NCI-H510A treated with DMSO at 0.1 percent for 48 hours (cell line): Measurements from ENCODE around the gene ZNF304.
A peak's percentile ranks its signal among the peaks of the same experiment; 100 is the strongest.

Source experiments
- DNase-seq: peaks from one replicate; lab custom pipeline; 2025; lab: John Stamatoyannopoulos, UW

Gene ZNF304

DNA sequence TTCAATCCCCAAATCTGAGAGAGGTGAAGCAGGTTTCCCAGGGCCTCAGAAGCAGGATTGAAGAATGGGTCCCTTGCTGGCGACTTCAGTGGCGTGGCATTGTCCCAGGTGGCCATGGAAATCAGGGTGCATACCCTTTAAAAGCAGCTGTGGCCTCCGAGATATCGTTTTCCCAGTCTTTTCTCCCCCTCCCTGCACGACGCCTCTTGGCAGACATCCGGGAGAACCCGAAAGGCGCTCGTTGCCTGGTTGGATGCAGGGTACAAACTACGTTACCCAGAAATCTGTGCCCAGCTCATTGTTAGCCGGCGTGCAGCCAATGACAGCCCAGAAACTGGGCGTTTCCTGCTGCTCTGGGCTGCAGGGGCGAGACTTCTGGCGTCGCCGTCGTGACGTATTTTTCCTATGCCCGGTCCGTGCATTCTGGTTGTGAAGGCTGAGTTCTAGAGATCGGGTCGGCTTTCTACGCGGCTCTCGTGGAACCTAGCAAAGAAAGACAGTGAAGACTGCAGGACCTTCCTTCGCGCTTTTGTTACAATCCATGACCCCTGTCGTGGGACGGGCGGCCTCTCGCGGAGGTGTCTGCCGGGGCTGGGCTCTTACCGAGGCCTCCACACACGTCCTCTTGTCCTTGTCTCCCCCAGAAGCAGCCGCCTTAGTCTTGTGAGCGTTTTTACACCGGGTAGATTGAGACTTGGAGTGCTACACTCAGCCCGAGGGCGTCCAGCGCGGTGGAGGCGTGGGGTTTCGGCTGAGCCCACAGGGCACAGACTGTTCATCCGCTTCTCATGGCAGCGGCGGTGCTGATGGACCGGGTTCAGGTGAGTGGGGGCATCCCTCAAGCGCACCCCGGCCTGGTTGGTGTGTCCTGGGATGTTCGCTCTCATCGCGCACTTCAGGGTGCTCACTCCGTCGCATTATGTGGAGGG lies at the start of gene ZNF304:
TSS of gene ZNF304 (plus strand) at position 395 of the 929 bp plus-strand sequence. CDS start at position 789, 394 bp downstream.
- DNase-seq = peak; percentile 87

DNA sequence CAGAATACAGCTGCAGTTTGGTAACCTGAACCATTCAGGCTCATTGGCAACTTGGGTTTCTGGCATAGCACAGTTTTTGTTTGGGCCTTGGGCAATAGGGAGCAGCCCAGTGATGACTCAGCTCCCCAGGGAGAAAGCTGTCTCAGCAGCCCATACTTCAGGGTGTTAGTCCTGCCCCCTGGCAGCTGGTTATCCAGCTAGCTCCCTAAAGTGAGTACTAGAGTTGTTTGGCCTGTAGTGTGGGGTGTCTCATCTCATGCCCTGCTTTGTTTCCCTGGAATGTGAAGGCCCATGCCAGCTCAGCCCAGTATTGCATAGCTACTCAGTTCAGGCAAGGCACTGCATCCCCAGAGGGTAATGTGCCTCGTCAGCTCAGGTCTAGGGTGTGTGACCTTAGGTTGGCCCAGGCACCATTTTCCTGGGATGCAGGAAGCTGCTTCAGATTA lies 49.0 kb upstream of the ZNF304 start:
- no peak for DNase-seq

DNA sequence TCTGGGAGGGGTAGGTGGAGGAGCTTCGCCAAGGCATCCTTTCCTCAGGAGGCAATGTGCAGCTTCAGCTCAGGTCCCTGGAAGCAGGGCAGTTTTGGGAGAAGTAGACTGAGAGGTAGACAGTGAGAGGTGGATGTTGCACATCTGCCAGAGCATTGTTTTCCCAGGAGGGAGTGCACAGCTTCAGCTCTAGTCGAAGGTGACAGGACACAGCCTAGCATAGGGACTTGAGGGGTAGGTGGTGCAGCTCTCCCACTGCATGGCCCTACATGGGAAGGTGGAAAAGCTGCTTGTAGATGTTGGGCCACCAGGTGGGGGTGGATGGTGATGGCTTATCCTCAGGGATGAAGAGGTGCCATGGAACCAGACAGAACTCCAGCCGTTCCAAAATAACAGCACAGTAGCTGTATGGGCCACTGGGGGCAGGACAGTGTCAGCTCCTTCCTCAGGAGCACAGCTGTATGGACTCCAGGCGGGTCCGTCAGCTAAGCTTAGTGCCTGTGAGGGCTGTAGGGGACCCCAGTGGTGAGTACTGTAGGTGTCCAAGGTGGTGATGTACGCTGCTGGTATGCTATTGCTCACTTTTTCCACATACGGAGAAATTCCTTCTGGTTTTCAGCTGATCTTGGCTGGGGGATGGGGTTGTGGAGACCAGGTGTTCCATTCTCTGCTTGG lies 48.2 kb upstream of the ZNF304 start:
- no peak for DNase-seq

DNA sequence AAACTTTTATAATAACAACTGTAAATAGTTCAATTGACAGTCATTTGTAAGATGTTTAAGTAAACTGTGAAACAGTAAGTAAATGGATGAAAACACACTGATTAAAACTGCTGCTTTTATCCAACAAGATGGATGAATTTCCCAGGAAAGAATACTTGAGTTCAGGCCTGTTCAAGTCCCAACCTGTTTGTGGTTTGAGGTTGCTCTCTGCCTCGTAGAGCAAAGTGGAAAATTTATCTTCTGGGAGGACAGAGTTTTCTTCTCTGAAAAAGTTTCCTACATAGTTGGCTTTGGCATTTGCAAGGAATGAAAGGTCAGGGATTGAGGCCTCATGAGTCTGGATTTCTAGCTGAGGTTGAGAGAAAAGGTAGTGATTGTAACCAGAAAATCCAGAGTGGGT lies 46.0 kb upstream of the ZNF304 start:
- DNase-seq = no peak

DNA sequence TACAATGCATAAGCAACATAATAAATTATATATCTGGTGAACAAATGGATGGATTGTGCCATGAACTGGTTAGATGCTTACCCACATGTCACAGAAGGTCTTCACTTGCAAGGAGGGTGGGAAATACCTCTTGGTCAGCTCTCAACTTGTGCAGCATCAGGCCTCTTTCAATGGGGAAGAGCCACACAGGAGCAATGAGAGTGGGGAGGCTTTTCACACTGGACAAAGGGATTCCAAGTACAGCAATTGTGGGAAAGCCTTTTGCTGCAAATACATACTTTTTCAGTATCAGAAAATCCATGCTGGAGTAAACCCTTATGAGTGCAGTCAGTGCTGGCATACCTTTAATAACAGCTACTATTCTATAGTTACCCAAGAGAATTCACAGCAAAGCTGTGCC lies 42.6 kb upstream of the ZNF304 start:
- DNase-seq = no peak

DNA sequence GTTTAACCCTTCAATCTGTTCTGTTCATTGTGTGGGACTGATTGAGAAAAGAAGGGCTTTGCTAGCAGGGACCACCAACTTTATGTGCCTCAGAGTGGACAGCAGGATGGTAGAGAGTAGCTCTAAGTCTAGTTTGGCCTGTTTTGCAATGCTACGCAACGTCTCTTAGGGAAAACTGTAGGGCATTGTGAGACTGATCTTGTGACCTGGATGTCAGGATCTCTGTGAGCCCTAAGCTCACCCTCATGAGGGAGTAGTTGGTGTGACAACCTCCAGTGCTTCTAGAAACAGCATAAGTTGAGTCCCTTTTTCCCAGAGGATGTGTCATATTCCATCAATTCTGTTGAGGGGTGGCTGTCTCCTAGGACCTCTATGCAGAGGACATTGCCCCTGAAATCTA lies 40.3 kb upstream of the ZNF304 start:
- no peak for DNase-seq

DNA sequence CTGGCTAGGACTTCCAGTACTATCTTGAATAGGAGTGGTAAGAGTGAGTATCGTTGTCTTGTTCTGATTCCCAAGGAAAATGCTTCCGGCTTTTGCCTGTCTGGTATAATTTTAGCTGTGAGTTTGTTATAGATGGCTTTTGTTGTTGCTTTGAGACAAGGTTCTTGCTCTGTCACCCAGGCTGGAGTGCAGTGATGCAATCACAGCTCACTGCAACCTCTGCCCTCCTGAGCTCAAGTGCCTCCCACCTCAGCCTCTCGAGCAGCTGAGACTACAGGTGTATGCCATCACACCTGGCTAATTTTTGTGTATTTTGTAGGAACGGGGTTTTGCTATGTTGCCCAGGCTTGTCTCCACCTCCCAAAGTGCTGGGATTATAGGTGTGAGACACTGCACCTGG lies 36.9 kb upstream of the ZNF304 start:
- DNase-seq = no peak

DNA sequence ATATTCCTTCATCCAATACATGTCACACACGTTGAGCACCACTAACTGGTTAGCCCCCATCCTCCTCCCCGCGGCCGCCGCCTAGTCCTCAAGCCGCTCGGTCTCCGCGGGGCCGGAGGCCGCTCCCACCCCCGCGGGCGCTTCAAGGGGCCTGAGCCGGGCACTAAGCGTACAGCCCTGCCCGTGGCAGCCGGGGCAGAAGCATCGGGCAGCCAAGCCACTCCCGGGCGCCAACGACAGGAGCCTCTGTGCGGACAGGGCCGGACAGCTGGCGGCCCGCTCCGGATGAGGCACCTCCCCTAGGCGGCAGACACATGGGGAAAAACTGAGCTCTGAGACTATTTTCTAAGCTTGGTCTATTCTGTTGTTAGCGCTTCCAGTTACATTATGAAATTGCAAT lies 33.6 kb upstream of the ZNF304 start:
- no peak for DNase-seq

DNA sequence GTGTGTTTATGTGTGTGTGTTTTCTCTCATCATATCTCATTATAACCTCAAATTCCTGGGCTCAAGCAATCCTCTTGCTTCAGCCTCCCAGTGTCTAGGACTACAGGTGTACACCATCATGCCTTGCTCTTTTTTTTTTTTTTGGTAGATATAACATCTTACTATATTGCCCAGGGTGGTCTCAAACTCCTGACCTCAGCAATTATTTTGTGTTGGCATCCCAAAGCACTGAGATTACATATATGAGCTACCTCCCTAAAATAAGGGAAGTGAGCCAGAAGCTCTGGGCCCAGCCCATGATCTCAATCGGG lies 31.2 kb upstream of the ZNF304 start:
- no peak for DNase-seq

DNA sequence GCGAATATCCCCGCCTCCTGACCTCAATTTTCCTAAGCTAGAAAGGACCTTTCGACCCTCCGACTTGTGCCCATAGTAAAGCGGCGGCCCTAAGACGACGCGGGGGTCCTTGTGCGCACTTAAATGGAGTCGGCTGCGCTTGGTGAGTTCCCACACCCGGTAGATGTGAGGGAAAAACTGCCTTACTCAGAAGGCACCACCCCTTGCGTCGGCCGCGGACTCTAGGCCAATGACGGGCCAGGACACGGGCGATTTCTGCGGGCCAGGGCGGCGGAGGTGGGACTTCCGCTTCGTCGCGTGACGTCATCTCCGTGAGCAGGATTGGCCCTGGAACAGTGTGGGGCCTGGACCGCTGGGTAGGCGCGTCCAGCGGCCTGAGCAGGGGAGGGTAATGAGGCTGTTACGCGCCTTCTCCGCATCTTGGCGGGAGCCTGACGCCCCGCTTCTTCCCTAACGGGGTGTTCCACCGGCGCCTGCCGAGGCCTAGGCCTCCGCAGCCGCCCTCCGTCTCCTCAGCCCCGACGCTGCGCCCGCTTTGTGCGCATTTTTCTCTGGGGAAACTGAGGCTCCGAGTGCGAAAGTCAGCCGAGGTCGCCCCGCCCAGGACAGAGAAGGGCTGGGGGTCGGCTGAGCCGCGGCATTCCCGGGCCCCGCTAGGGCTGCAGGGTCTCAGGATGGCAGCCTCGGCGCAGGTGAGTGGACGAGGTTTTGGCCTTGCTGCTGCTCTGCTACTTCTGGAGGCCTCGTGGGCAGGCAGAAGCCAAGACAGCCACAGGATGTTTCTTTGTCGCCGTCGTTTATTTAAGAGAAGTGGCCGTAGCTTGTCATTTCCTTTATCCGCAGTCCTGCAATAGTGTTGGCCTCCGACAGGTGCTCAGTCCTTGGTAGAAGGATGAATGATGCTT lies 30.6 kb upstream of the ZNF304 start, which contains the start of gene ZNF543:
TSS of gene ZNF543 (plus strand) at position 293 of the 905 bp plus-strand sequence. CDS start at position 675, 382 bp downstream.
- peak; percentile 86 for DNase-seq

DNA sequence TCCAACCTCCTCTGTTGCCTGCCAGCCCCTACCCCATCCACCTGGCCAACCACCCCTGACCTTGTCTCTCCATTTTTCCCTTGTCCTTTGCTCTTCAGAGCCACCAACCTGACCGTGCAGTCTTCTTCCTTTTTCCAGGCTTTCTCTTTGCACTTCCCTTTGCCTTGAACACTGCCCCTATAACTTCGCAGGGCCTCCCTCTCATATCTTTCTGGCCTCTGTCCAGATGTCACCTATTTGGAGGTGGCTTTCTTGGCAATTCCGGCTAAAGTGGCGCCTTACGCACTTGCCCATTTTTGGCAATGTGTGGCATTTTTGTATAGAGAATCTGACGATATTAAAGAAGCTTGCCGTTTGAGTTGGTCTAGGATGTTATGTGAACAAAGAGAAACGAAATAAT lies 30.0 kb upstream of the ZNF304 start:
- DNase-seq = no peak

DNA sequence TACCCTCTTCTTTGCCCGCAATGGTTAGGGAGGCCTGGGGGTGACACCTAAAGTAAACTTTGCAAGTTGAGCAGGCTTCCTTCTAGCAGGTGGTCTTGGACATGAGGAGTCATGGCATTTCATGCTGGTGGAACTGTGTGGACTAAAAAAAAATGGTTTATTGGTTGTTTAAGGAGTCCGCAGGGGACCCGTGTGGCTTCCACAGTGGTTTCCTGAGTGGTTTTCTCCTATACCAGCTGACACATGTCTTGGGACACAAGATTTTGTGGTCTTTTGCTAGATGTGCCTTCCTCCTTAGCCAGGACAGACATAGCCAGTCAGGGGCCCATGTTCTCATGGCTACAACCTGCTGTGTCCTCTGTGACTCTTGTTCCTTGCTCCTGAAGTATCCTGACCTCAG lies 29.3 kb upstream of the ZNF304 start:
- no peak for DNase-seq

DNA sequence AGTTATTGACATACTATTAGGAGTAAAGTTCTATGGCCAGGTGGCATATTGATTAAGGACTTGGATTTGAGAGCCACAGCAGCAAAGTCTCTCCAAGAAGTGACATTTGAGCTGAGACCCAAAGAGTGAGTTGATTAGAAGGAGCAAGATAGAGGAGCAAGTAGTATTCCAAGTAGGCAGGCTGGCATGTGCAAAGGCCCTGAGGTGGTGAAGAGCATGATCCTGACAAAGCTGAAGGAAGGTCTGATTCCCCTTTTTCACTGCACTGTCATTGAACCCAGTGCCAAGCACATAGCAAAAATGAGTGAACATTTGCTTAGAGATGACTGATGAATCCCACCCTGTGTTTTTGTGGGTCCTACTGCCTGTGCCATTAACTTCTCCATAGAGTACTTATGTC lies 26.1 kb upstream of the ZNF304 start:
- DNase-seq = no peak

DNA sequence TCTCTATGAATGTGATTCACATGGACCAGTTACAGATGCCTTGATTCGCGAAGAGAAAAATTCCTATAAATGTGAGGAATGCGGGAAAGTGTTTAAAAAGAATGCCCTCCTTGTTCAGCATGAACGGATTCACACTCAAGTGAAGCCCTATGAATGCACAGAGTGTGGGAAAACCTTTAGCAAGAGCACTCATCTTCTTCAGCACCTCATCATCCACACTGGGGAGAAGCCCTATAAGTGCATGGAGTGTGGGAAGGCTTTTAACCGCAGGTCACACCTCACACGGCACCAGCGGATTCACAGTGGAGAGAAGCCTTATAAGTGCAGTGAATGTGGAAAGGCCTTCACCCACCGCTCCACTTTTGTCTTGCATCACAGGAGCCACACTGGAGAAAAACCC lies 23.1 kb upstream of the ZNF304 start:
- DNase-seq = no peak

DNA sequence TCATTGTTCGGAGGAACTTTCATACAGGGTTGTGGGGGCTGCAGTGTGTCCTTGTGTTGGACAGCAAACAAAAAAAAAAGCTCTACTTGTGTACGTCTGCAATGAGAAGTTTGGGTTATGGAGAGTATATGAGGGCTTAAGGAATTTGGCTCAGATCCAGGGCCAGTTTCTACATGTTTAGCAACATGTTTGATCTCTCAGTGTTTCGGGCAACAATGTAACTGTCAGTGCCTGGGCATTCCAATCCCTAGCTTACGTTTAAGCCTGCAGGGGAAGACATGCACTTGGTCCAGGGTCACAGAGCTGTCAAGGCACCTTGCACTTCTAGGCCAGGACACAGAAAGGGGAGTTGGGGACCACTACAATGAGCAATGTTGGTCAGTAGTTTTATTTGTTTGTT lies 16.9 kb upstream of the ZNF304 start:
- DNase-seq = no peak

DNA sequence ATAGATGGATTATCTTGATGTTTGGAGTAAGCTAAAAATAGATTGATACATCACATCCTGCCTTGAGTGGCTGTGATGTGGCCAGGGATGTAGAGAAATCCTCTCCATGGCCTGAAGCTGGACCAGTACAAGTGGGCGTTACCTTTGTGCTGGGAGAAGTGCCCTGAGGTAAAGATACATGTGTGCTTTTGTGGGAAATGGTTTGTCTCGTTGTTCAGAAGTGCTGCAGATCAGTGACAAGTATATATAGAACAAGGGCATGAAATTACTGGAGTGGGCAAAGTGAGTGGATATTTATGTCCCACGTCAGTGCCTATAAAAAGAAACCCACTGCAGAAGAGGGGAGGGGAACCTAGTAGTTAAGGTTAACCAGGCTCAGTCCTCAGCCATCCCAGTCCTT lies 12.2 kb upstream of the ZNF304 start:
- DNase-seq = no peak

DNA sequence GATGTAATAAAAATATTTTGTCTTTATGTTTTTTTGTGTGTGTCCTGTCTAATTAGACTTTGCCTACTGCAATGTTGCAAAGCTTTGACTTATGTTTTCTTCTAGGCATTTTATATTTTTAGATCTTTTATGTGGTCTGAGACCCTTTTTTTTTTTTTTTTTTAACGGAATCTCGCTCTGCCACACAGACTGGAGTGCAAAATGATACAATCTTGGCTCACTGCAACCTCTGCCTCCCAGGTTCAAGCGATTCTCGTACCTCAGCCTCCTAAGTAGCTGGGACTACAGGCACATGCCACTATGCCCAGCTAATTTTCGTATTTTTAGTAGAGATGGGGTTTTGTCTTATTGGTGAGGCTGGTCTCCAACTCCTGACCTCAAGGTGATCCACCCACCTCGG lies 8.5 kb upstream of the ZNF304 start:
- no peak for DNase-seq

DNA sequence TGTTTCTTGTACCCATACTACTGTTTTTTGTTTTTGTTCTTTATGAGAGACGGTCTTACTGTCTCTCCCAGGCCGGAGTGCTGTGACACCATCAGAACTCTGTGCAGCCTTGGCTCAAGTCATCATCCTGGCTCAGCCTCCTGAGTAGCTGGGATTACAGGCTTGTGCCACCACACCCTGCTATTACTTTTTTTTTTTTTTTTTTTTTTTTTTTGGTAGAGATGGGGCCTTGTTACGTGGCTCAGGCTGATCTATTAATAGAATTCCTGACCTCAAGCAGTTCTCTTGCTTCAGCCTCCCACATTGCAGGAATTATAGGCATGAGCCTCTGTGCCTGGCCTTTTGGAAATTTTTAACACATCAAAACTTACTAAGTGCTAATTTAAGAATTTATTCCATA lies 2.9 kb upstream of the ZNF304 start:
- DNase-seq = no peak

DNA sequence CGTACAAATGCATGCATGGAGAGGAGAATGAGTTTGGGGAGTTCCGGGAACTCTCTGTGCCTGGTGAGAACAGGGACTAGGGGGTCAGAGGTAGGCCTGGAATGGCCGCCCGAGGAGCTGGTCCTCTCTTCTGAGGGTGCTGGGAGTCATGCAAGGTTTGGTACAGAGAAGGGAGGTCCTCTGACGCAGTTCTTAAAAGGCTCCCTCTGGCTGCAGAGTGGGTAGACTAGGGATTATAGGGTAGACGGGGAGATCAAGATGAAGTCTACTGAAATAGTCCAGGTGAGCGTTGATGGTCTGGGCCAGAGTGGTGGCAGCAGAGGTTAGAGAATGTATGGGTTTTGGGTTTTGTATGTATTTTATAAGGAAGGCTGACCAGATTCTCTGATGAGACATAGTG lies 796 bp downstream of the ZNF304 start:
- no peak for DNase-seq

DNA sequence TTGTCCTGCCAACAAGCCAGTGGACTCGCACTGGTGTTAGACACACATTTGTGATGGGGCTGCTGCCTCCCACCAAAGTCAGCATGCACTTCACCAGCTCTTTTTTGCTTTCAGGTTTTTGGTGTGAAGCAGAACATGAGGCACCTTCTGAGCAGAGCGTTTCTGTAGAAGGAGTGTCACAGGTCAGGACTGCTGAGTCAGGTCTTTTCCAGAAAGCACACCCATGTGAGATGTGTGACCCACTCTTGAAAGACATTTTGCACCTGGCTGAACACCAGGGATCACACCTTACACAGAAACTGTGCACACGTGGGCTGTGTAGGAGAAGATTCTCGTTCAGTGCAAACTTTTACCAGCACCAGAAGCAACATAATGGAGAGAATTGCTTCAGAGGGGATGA lies 4.8 kb downstream of the ZNF304 start:
- DNase-seq = no peak

DNA sequence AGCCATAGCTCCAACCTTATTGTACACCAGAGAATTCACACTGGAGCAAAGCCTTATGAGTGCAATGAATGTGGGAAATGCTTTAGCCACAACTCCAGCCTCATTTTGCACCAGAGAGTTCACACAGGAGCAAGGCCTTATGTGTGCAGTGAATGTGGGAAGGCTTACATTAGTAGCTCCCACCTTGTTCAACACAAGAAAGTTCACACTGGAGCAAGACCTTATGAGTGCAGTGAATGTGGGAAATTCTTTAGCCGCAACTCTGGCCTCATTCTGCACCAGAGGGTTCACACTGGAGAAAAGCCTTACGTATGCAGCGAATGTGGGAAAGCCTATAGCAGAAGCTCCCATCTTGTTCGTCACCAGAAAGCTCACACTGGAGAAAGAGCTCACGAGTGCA lies 6.3 kb downstream of the ZNF304 start:
- no peak for DNase-seq

DNA sequence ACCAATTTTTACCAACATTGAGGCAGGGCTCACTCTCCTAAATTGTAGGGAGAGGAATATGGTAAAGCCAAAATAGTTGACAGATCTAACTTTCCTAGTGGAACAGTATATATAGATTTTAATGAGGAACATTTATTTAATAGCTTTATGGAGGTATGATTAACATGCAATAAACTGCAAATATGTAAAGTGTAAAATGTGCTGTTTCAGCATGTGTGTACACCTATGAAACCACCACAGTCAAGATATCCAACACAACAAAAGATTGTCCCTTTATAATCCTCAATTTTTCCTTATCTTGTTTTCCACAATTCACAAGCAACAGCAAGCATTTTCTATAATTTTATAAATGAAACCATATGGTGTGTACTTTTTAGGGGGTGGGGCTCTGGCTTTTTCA lies 8.2 kb downstream of the ZNF304 start:
- no peak for DNase-seq
